Activated naive CD8-positive, alpha-beta T cell treated with anti-CD3 and anti-CD28 coated beads, Interleukin-2, amount 10 ng/mL, durations not matched to agents 7 days and 5 days (primary cell): ENCODE measurements around the gene GRK5. TPM values are rescaled to one million over a fixed set of nuclear protein-coding genes. Genes with fewer than 3 reads are reported as not detected.

Experiments used
- ATAC-seq: fragments of 150-1000 bp; cut with Tn5 transposase; one replicate; pipeline ENCODE4 v1.10.0; 2021; ENCODE audit warnings: low read depth, moderate library complexity
- POLR2A ChIA-PET: fragments of 350-600 bp; sonication (Branson Sonifier 250); formaldehyde crosslinking; loops from one replicate; lab custom pipeline; 2021; ENCODE audit warnings: antibody characterized with exemption; lab: Charles Lee
- DNase-seq: peaks from one replicate; pipeline ENCODE4 v3.0.0; 2021
- H3K27ac Mint-ChIP-seq: one replicate; pipeline ENCODE4 v1.8.0; 2022; ENCODE audit warnings: mild to moderate bottlenecking, mixed read lengths
- H3K27me3 Mint-ChIP-seq: one replicate; pipeline ENCODE4 v1.8.0; 2022; ENCODE audit warnings: mild to moderate bottlenecking, moderate library complexity, mixed read lengths
- H3K36me3 Mint-ChIP-seq: one replicate; pipeline ENCODE4 v1.8.0; 2021; ENCODE audit warnings: mild to moderate bottlenecking, mixed read lengths
- H3K4me1 Mint-ChIP-seq: one replicate; pipeline ENCODE4 v1.8.0; 2021; ENCODE audit warnings: mixed read lengths
- H3K4me3 Mint-ChIP-seq: one replicate; pipeline ENCODE4 v1.8.0; 2022; ENCODE audit warnings: mild to moderate bottlenecking, moderate library complexity, mixed read lengths
- H3K9me3 Mint-ChIP-seq: one replicate; pipeline ENCODE4 v1.8.0; 2021; ENCODE audit warnings: mixed read lengths
- total RNA-seq, 2 experiments: library from RNA; stranded (reverse); gene quantifications; one replicate each; pipeline ENCODE4 v1.2.3, GENCODE V29; 2021

GRK5 gene
- total RNA-seq, 2 experiments from 2014 or later: 19.6 to 21.8 TPM

- Mint-ChIP-seq H3K36me3 (peaks cover 39% of the 10 kb centered on the region), H3K4me3 (no peak overlapping the region), H3K9me3 (no peaks in the 10 kb centered on the region), H3K27ac (no peak overlapping the region), H3K27me3 (no peaks in the 10 kb centered on the region), H3K4me1 (peaks cover 14% of the 10 kb centered on the region)
- ATAC-seq (no peak), DNase-seq (no peak)
- POLR2A ChIA-PET: no interaction called here
These were observed 179.3 kb downstream of the GRK5 start for GRCh38 chr10:119386666-119387065.

GRCh38 chr10:119388849-119389345 lies 181.5 kb downstream of the GRK5 start:
- ATAC-seq: no peak
- Mint-ChIP-seq H3K9me3 (no peaks in the 10 kb centered on the region), H3K27ac (no peak overlapping the region), H3K4me1 (peaks cover 5% of the 10 kb centered on the region), H3K36me3 (peaks cover 25% of the 10 kb centered on the region), H3K4me3 (no peak overlapping the region), H3K27me3 (no peaks in the 10 kb centered on the region)
- POLR2A ChIA-PET: no interaction called here
- no peak for DNase-seq

DNA sequence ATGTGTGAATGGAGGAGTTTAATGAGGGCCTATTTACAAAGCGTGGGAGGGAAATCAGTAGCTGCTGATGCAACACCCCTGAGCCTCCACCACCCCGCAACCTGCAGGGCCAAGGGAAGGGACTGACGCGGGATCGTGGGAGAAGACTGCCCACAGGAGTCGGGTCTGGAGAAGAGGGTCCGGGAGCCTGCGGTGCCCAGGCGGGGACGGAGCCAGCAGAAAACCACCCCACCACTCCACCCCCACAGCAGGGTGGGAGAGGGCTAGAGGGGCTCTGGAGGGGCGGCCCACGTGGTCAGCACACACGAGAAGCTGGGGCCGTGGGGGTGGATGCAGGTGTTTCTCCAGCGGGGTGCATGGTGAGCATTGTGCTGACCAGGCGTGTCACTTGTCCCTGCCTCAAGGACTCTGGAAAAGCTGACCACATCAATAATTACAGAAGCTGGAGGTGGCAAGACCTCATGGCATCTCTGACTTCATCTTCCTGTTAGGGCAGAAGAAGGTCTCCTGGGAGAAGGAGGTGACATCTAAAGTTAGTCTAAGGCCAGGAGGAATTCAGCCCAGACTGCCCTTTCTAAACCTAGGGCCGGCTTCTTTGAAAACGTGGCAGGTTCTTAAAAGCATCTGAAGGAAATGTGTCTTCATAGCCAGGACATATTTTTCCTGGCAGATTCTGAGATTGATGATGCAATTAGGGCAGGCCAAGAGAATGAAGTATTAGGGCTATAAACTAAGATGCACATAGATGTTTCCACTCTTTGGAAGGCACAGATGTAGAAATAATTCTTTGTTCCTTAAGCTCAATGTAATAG lies 184.3 kb downstream of the GRK5 start:
- POLR2A ChIA-PET: no interaction called here
- Mint-ChIP-seq H3K9me3 (no peaks in the 10 kb centered on the region), H3K4me3 (no peak overlapping the region), H3K27ac (no peak overlapping the region), H3K36me3 (peaks cover 7% of the 10 kb centered on the region), H3K4me1 (peaks cover 7% of the 10 kb centered on the region), H3K27me3 (no peaks in the 10 kb centered on the region)
- ATAC-seq: no peak
- no peak for DNase-seq

DNA sequence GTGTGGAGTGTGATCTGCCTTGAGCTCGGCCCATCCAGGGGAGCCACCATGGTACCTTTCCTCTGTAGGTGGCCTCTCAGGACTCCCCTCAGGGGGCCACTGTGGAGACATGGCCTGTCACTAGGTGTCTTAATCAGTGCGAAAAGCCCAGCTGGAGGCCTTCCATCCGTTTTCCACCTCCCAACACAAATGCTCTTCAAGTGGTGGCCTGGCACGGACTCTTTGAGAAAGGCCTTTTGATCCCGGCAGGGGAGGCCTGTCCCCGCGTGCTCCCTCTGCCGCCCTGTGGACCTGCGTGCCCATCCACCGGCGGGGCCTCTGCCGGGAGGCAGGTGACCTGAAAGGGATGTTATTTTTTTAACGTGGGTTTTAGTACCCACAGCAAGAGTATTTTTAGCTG lies 185.6 kb downstream of the GRK5 start:
- no peak overlapping the region for H3K4me3 Mint-ChIP-seq

GRCh38 chr10:119393421-119393820 lies 186.1 kb downstream of the GRK5 start:
- Mint-ChIP-seq H3K9me3 (no peaks in the 10 kb centered on the region), H3K27ac (no peak overlapping the region), H3K4me1 (peaks cover 7% of the 10 kb centered on the region), H3K36me3 (peaks cover 3% of the 10 kb centered on the region), H3K4me3 (no peak overlapping the region), H3K27me3 (no peaks in the 10 kb centered on the region)
- DNase-seq (no peak), ATAC-seq (no peak)
- POLR2A ChIA-PET: no interaction called here

More for the DNA sequence above, 185.6 kb downstream of the GRK5 start:
- peaks cover 7% of the 10 kb centered on the region for H3K4me1 Mint-ChIP-seq
- peaks cover 3% of the 10 kb centered on the region for H3K36me3 Mint-ChIP-seq
- DNase-seq: no peak
- POLR2A ChIA-PET: no interaction called here
- no peaks in the 10 kb centered on the region for H3K9me3 Mint-ChIP-seq
- ATAC-seq: no peak
- H3K27ac Mint-ChIP-seq: no peak overlapping the region
- H3K27me3 Mint-ChIP-seq: no peaks in the 10 kb centered on the region

- DNase-seq (no peak), ATAC-seq (no peak)
- POLR2A ChIA-PET: no interaction called here
- Mint-ChIP-seq H3K4me1 (peaks cover 7% of the 10 kb centered on the region), H3K9me3 (no peaks in the 10 kb centered on the region), H3K27me3 (no peaks in the 10 kb centered on the region), H3K27ac (no peak overlapping the region), H3K4me3 (no peak overlapping the region), H3K36me3 (peaks cover 3% of the 10 kb centered on the region)
These were observed 186.5 kb downstream of the GRK5 start for GRCh38 chr10:119393845-119394244.

- peaks cover 3% of the 10 kb centered on the region for H3K36me3 Mint-ChIP-seq
- no peak overlapping the region for H3K27ac Mint-ChIP-seq
- H3K4me1 Mint-ChIP-seq: peaks cover 7% of the 10 kb centered on the region
- no peaks in the 10 kb centered on the region for H3K27me3 Mint-ChIP-seq
- no peak for DNase-seq
- H3K4me3 Mint-ChIP-seq: no peak overlapping the region
- POLR2A ChIA-PET: no interaction called here
- no peaks in the 10 kb centered on the region for H3K9me3 Mint-ChIP-seq
- ATAC-seq: no peak
These were observed 187.4 kb downstream of the GRK5 start for GRCh38 chr10:119394657-119395279.

DNA sequence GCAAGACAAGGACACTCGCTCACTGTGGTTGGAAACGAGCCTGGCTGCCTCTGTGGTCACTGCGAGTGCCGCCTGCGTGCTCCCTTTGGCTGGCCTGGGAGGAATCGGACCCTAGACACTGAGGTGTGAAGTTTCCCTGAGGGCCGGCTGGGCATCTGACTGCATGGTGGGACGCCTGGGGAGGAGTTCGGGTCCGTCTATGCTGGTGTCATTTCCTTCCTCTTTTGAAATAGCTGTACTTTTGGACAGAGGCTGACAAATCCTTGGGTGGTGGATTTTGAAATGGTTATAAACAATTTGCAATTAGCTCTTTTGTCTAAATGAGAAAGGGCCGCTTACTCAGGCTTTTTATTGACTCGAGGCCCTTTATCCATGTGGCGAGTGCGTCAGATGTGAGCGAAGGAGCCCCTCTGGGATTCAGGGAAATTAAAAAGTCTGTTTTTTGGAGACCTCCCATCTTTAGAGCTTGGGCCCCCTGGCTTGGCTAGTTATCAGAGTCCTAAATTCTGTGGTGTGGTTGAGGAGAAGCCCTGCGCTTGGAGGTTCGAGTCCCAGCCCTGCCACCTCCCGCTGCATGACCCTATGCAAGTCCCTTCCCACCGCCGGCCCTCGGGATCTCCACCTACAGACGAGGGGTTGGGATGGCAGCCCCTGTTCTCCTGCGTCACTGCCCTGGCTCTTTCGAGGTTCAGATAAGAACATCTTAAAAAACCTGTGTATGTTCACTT lies 188.1 kb downstream of the GRK5 start:
- no peak for ATAC-seq
- H3K9me3 Mint-ChIP-seq: no peaks in the 10 kb centered on the region
- no peak overlapping the region for H3K4me3 Mint-ChIP-seq
- H3K36me3 Mint-ChIP-seq: no peaks in the 10 kb centered on the region
- POLR2A ChIA-PET: no interaction called here
- H3K4me1 Mint-ChIP-seq: peaks cover 7% of the 10 kb centered on the region
- no peaks in the 10 kb centered on the region for H3K27me3 Mint-ChIP-seq
- DNase-seq: no peak
- H3K27ac Mint-ChIP-seq: no peak overlapping the region

DNA sequence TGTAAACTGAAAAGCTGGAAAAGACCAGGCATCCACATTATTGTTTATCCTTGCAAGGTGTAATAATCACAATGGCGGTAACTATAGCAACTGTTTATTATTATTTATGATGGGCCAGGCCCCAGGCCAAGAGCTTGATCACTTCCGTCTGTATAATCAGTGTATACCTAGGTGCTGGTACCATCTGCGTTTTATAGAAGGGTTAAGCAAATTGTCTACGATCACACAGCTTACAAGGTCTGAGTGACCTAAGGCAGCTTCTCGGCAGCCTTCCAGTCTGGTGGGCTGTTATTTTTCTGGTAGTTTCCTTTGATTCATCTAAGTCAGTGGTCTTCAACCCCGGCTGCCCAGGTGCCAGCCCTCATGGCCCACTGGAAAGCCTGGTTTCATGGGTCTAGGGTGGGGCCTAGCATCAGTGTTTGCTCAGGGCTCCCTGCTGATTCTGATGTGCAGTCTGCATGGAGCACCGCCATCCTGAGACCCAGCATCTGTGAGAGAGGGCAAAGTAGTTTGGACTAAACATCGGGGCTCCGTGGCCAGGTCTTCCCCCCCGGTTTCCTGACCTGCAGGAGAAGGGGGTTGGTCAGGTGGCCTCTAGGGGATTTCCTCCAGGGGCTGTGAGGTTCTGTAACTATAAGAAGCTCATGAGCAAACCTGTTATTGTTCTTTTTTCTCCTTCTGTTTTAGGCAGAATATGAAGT lies 188.8 kb downstream of the GRK5 start:
- no peaks in the 10 kb centered on the region for H3K27me3 Mint-ChIP-seq
- no peak overlapping the region for H3K27ac Mint-ChIP-seq
- no peak for ATAC-seq
- H3K36me3 Mint-ChIP-seq: no peaks in the 10 kb centered on the region
- H3K4me3 Mint-ChIP-seq: no peak overlapping the region
- peaks cover 7% of the 10 kb centered on the region for H3K4me1 Mint-ChIP-seq
- DNase-seq: no peak
- POLR2A ChIA-PET: no interaction called here
- no peaks in the 10 kb centered on the region for H3K9me3 Mint-ChIP-seq

DNA sequence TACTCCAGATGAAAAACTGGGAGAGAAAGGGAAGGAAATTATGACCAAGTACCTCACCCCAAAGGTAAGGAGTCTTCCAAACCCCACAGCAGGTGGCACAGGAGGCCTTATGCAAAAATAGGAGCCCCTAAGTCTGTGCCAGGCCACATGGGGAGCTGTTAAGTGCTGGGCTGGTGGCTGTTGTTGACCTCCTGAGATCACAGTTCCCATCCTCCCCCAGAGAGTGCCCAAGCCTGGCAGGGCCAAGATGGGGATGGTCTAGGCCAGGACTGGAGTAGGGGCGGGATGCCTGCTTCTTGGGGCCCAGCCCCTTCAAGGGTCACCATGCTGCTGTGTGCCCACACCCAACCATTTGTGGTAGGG lies 189.3 kb downstream of the GRK5 start:
- no peak for ATAC-seq

GRCh38 chr10:119397416-119397815 lies 190.0 kb downstream of the GRK5 start:
- no peak for ATAC-seq
- DNase-seq: no peak
- H3K27ac Mint-ChIP-seq: no peak overlapping the region
- no peaks in the 10 kb centered on the region for H3K27me3 Mint-ChIP-seq
- no peak overlapping the region for H3K4me3 Mint-ChIP-seq
- POLR2A ChIA-PET: no interaction called here
- no peaks in the 10 kb centered on the region for H3K36me3 Mint-ChIP-seq
- H3K9me3 Mint-ChIP-seq: no peaks in the 10 kb centered on the region
- peaks cover 7% of the 10 kb centered on the region for H3K4me1 Mint-ChIP-seq

More for the DNA sequence above, 189.3 kb downstream of the GRK5 start:
- H3K4me1 Mint-ChIP-seq: peaks cover 7% of the 10 kb centered on the region
- H3K27ac Mint-ChIP-seq: no peak overlapping the region
- no peak overlapping the region for H3K4me3 Mint-ChIP-seq
- no peak for DNase-seq
- no peaks in the 10 kb centered on the region for H3K9me3 Mint-ChIP-seq
- H3K27me3 Mint-ChIP-seq: no peaks in the 10 kb centered on the region
- POLR2A ChIA-PET: no interaction called here
- H3K36me3 Mint-ChIP-seq: no peaks in the 10 kb centered on the region

DNA sequence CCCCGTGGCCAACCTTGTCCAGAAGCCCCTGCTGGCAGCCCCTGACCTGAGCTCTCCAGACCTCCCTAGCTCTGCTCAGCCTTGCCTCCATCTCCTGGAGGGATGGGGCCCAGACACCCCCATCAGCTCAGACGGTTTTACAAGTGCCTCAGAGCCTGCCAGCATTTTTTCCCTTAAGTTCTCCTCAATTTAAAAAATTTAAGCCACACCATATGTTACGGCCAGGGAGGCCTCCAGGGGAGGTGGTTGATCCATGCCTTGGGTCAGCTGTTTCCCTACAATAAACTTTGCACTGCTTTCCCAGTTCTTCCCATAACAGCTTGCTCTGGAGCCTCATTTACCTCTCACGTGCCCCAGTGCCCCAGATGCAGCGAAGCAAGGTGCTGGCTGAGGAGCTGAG lies 191.6 kb downstream of the GRK5 start:
- peaks cover 7% of the 10 kb centered on the region for H3K4me1 Mint-ChIP-seq
- DNase-seq (no peak), ATAC-seq (no peak)
- POLR2A ChIA-PET: no interaction called here
- no peak overlapping the region for H3K27ac Mint-ChIP-seq
- H3K36me3 Mint-ChIP-seq: no peaks in the 10 kb centered on the region
- H3K4me3 Mint-ChIP-seq: no peak overlapping the region
- H3K9me3 Mint-ChIP-seq: no peaks in the 10 kb centered on the region
- H3K27me3 Mint-ChIP-seq: no peaks in the 10 kb centered on the region

- Mint-ChIP-seq H3K4me1 (peaks cover 5% of the 10 kb centered on the region), H3K36me3 (no peaks in the 10 kb centered on the region), H3K27ac (no peak overlapping the region), H3K27me3 (no peaks in the 10 kb centered on the region), H3K4me3 (no peak overlapping the region), H3K9me3 (no peaks in the 10 kb centered on the region)
- POLR2A ChIA-PET: no interaction called here
- DNase-seq: no peak
- no peak for ATAC-seq
These were observed 192.1 kb downstream of the GRK5 start for GRCh38 chr10:119399466-119399865.
